ENCODE measurements around the gene SMARCA4. TPM values are rescaled to one million over a fixed set of nuclear protein-coding genes. Genes with fewer than 3 reads are reported as not detected.

Gene SMARCA4
- total RNA-seq, 1 experiment from 2014 or later, result 36.2 TPM

DNA sequence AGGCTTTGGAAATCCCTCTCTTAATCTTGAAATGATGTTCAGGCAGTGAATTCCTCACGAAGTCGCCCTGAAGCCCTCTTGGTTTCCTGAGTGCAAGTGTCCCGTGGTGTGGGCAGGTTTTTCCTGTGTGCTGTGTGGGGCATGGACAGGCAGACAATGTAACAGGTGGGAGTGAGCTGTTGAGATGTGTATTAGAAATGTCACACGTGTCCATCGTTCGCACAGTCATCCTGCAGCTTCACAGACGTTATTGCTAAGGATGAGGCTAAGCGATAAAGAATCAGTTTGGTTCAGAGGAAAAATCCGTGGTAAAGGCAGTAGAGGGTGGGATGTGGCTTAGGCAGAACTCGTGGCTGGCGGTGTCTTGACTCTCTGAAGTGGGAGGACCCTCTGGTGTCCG, 51.7 kb downstream of the SMARCA4 start:
- ATAC-seq (no peak), DNase-seq (ENCODE audit: low read depth, low spot score) (no peak)
- no TSS peak for BruUV-seq (replicated peaks)
- Histone ChIP-seq H3K27ac (ENCODE audit: low read length) (no peak overlapping the region), H3K27me3 (ENCODE audit: control insufficient read depth, insufficient read depth, low read length) (no peaks in the 10 kb centered on the region), H3K4me1 (ENCODE audit: control insufficient read depth, insufficient read depth, low read length) (no peaks in the 10 kb centered on the region), H3K36me3 (ENCODE audit: control insufficient read depth, insufficient read depth, low read length) (peaks cover 8% of the 10 kb centered on the region; the same call in 1 of the 2 replicates), H3K9me3 (ENCODE audit: control insufficient read depth, insufficient read depth, low read depth, low read length) (no peaks in the 10 kb centered on the region), H3K4me3 (ENCODE audit: low read depth in 2 of 2, low read length in 2 of 2) (no peak overlapping the region)
- ChIA-PET POLR2A (interaction anchor here (0.6 kb wide), 1 partner anchor 506 kb away, joined by 3 read pairs; no protein-coding TSS in a partner anchor), CTCF (no interaction called here)
- in situ Hi-C loops (cut with HindIII; ENCODE audit: low pct_unique_long_range_greater_than_20kb, low sequenced_read_pairs) (no loop called here), intact Hi-C loops (cut with micrococcal nuclease; ENCODE audit: unreplicated experiment) (no loop called here)
- TF ChIP-seq TCF7L2 (IDR thresholded peaks at IDR 0.05; ENCODE audit: low read depth, low read length) (no peak), SIN3A (IDR thresholded peaks at IDR 0.05; ENCODE audit: borderline replicate concordance, insufficient read depth, low read depth, low read length) (no peak), POLR2AphosphoS5 (IDR thresholded peaks at IDR 0.05; ENCODE audit: low read depth, low read length) (no peak)
- TF ChIP-seq, protein P1, sequence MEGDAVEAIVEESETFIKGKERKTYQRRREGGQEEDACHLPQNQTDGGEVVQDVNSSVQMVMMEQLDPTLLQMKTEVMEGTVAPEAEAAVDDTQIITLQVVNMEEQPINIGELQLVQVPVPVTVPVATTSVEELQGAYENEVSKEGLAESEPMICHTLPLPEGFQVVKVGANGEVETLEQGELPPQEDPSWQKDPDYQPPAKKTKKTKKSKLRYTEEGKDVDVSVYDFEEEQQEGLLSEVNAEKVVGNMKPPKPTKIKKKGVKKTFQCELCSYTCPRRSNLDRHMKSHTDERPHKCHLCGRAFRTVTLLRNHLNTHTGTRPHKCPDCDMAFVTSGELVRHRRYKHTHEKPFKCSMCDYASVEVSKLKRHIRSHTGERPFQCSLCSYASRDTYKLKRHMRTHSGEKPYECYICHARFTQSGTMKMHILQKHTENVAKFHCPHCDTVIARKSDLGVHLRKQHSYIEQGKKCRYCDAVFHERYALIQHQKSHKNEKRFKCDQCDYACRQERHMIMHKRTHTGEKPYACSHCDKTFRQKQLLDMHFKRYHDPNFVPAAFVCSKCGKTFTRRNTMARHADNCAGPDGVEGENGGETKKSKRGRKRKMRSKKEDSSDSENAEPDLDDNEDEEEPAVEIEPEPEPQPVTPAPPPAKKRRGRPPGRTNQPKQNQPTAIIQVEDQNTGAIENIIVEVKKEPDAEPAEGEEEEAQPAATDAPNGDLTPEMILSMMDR (IDR thresholded peaks at IDR 0.05), result no peak
- TF ChIP-seq, protein P2, sequence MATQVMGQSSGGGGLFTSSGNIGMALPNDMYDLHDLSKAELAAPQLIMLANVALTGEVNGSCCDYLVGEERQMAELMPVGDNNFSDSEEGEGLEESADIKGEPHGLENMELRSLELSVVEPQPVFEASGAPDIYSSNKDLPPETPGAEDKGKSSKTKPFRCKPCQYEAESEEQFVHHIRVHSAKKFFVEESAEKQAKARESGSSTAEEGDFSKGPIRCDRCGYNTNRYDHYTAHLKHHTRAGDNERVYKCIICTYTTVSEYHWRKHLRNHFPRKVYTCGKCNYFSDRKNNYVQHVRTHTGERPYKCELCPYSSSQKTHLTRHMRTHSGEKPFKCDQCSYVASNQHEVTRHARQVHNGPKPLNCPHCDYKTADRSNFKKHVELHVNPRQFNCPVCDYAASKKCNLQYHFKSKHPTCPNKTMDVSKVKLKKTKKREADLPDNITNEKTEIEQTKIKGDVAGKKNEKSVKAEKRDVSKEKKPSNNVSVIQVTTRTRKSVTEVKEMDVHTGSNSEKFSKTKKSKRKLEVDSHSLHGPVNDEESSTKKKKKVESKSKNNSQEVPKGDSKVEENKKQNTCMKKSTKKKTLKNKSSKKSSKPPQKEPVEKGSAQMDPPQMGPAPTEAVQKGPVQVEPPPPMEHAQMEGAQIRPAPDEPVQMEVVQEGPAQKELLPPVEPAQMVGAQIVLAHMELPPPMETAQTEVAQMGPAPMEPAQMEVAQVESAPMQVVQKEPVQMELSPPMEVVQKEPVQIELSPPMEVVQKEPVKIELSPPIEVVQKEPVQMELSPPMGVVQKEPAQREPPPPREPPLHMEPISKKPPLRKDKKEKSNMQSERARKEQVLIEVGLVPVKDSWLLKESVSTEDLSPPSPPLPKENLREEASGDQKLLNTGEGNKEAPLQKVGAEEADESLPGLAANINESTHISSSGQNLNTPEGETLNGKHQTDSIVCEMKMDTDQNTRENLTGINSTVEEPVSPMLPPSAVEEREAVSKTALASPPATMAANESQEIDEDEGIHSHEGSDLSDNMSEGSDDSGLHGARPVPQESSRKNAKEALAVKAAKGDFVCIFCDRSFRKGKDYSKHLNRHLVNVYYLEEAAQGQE (IDR thresholded peaks at IDR 0.05; ENCODE audit: insufficient read depth in 1 of 2, low read depth in 2 of 2, low read length in 1 of 2), result no peak

DNA sequence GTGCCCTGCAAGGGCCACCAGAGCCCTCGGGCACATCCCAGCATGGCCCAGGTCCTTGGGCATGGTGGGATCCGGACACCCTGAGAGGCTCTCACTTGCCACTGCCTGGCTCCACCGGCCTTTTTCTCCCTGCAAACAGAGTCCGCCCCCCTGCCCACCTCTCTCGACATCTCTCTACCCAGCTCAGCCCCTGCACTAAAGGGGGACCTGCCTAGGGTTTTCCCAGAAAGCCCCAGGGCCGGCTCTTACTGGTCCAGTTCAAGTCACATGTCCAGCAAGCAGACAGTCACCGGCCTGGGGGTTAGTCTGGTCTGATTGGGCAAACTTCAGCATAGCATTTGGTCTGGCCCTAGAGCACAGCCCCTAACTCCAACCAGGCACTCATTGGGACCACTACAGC, 52.9 kb downstream of the SMARCA4 start:
- Histone ChIP-seq H3K36me3 (ENCODE audit: control insufficient read depth, insufficient read depth, low read length) (0 out of 2 replicates have a peak, but pooled peaks cover 3% of the 10 kb centered on the region), H3K27ac (ENCODE audit: low read length) (no peak overlapping the region), H3K9me3 (ENCODE audit: control insufficient read depth, insufficient read depth, low read depth, low read length) (no peaks in the 10 kb centered on the region), H3K4me3 (ENCODE audit: low read depth in 2 of 2, low read length in 2 of 2) (no peak overlapping the region), H3K4me1 (ENCODE audit: control insufficient read depth, insufficient read depth, low read length) (no peaks in the 10 kb centered on the region), H3K27me3 (ENCODE audit: control insufficient read depth, insufficient read depth, low read length) (no peaks in the 10 kb centered on the region)
- intact Hi-C loops (cut with micrococcal nuclease; ENCODE audit: unreplicated experiment) (no loop called here), in situ Hi-C loops (cut with HindIII; ENCODE audit: low pct_unique_long_range_greater_than_20kb, low sequenced_read_pairs) (no loop called here)
- DNase-seq (ENCODE audit: low read depth, low spot score) (no peak), ATAC-seq (no peak)
- CTCF ChIA-PET, result no interaction called here
- BruUV-seq (replicated peaks), result no TSS peak
- TF ChIP-seq SIN3A (IDR thresholded peaks at IDR 0.05; ENCODE audit: borderline replicate concordance, insufficient read depth, low read depth, low read length) (no peak), TCF7L2 (IDR thresholded peaks at IDR 0.05; ENCODE audit: low read depth, low read length) (no peak), POLR2AphosphoS5 (IDR thresholded peaks at IDR 0.05; ENCODE audit: low read depth, low read length) (no peak)
- TF ChIP-seq, protein P1 (IDR thresholded peaks at IDR 0.05), result no peak
- TF ChIP-seq, protein P2 (IDR thresholded peaks at IDR 0.05; ENCODE audit: insufficient read depth in 1 of 2, low read depth in 2 of 2, low read length in 1 of 2), result no peak
- POLR2A ChIA-PET, result no interaction called here

Measured in Panc1 (cell line).